H1 (cell line): ENCODE data around the gene PRR30. TPM values are rescaled to one million over a fixed set of nuclear protein-coding genes. Genes with fewer than 3 reads are reported as not detected.

Source experiments
- CTCF ChIA-PET: fragments of 300-600 bp; sonication (Branson Sonifier 250); formaldehyde crosslinking; loops from one replicate; lab custom pipeline; 2021; ENCODE audit not compliant: partially characterized antibody; lab: Charles Lee
- POLR2A ChIA-PET: fragments of 300-600 bp; sonication (Branson Sonifier 250); formaldehyde crosslinking; loops from one replicate; lab custom pipeline; 2021; ENCODE audit warnings: inconsistent platforms; ENCODE audit not compliant: partially characterized antibody; lab: Charles Lee
- DNase-seq, 2 experiments: peaks; one replicate each; pipeline versions ENCODE4 v3.0.0 to v3.0.0-alpha.2; 2010 to 2022; ENCODE audit warnings: low spot score in 2 of 2, low read depth in 1 of 2, mixed read lengths in 1 of 2
- FAIRE-seq: peaks from 2 replicates; lab custom pipeline; 2011; peaks lifted over from hg19 to GRCh38; lab: Jason Lieb, UNC
- H2AFZ ChIP-seq: 2 replicates; pipeline ENCODE4 v1.8.1; 2012; ENCODE audit warnings: low read length, inconsistent platforms
- H2AK5ac ChIP-seq: 2 replicates; pipeline ENCODE4 v1.6.1; 2013; ENCODE audit warnings: low read depth, low read length
- H2BK120ac ChIP-seq: replicated peaks from 2 replicates; pipeline ENCODE3; 2013; ENCODE audit warnings: low read depth, low read length, inconsistent platforms
- H2BK12ac ChIP-seq: 2 replicates; pipeline ENCODE4 v1.6.1; 2013; ENCODE audit warnings: low read depth, low read length
- H2BK15ac ChIP-seq: 2 replicates; pipeline ENCODE4 v1.6.1; 2013; ENCODE audit warnings: low read length
- H2BK20ac ChIP-seq: 2 replicates; pipeline ENCODE4 v1.6.1; 2013; ENCODE audit warnings: low read length
- H2BK5ac ChIP-seq: 2 replicates; pipeline ENCODE4 v1.6.1; 2013; ENCODE audit warnings: low read depth, low read length
- H3K14ac ChIP-seq: 2 replicates; pipeline ENCODE4 v1.6.1; 2013; ENCODE audit warnings: inconsistent platforms; ENCODE audit not compliant: insufficient read length
- H3K18ac ChIP-seq: 2 replicates; pipeline ENCODE4 v1.6.1; 2013; ENCODE audit warnings: low read length; ENCODE audit errors: extremely low read depth
- H3K23ac ChIP-seq: 2 replicates; pipeline ENCODE4 v1.6.1; 2013; ENCODE audit warnings: inconsistent platforms; ENCODE audit not compliant: insufficient read length
- H3K23me2 ChIP-seq: 2 replicates; pipeline ENCODE4 v1.6.1; 2013; ENCODE audit warnings: low read depth, low read length
- H3K27ac ChIP-seq: 2 replicates; pipeline ENCODE4 v1.6.1; 2011; ENCODE audit warnings: low read depth, low read length, inconsistent platforms
- H3K27me3 ChIP-seq, 4 experiments: replicated peaks in 1 of 4; 1 replicate in 1 of 4; 2 replicates in 3 of 4; pipeline versions ENCODE4 v1.6.1 to v1.8.1; 2011 to 2013; ENCODE audit warnings: low read length in 3 of 4, mild to moderate bottlenecking in 3 of 4, inconsistent platforms in 2 of 4, mixed read lengths in 2 of 4, moderate library complexity in 1 of 4; ENCODE audit not compliant: control insufficient read depth in 3 of 4, insufficient read depth in 3 of 4; ENCODE audit errors: extremely low read depth in 1 of 4
- H3K36me3 ChIP-seq, 4 experiments: 2 replicates each; pipeline versions ENCODE4 v1.6.1 to v1.8.1; 2011 to 2013; ENCODE audit warnings: mild to moderate bottlenecking in 4 of 4, low read length in 3 of 4, moderate library complexity in 2 of 4, control low read depth in 1 of 4, inconsistent platforms in 1 of 4; ENCODE audit not compliant: insufficient read depth in 4 of 4, control insufficient read depth in 2 of 4
- H3K4ac ChIP-seq: replicated peaks from 2 replicates; pipeline ENCODE3; 2013; ENCODE audit warnings: low read length, low read depth, mixed read lengths, inconsistent platforms; ENCODE audit not compliant: insufficient read length
- H3K4me1 ChIP-seq, 4 experiments: replicated peaks in 1 of 4; 1 replicate in 1 of 4; 2 replicates in 3 of 4; pipeline versions ENCODE4 v1.6.1 to v1.8.1; 2011 to 2013; ENCODE audit warnings: low read length in 3 of 4, inconsistent platforms in 2 of 4, mixed read lengths in 1 of 4; ENCODE audit not compliant: insufficient read depth in 4 of 4, control insufficient read depth in 3 of 4
- H3K4me2 ChIP-seq, 2 experiments: 2 replicates each; pipeline versions ENCODE4 v1.6.1 to v1.8.1; 2011 to 2013; ENCODE audit warnings: low read depth in 2 of 2, low read length in 2 of 2, control low read depth in 1 of 2, inconsistent platforms in 1 of 2, mild to moderate bottlenecking in 1 of 2; ENCODE audit not compliant: insufficient read depth in 1 of 2
- H3K4me3 ChIP-seq, 4 experiments: fragments of 200-600, 300-600 bp in 1 of 4; sonication (generic), shearing (Covaris generic), sonication (Bioruptor Twin) in 1 of 4; 2 replicates each; pipeline versions ENCODE4 v1.5.1 to v1.8.1; 2011 to 2016; ENCODE audit warnings: low read length in 4 of 4, low read depth in 3 of 4, control low read depth in 2 of 4, inconsistent platforms in 2 of 4, mild to moderate bottlenecking in 2 of 4, mixed read lengths in 1 of 4, moderate library complexity in 1 of 4; ENCODE audit not compliant: insufficient read depth in 2 of 4; ENCODE audit errors: extremely low read depth in 1 of 4
- H3K56ac ChIP-seq: replicated peaks from 2 replicates; pipeline ENCODE3; 2013; ENCODE audit warnings: low read depth, mild to moderate bottlenecking, mixed read lengths, low read length, inconsistent platforms; ENCODE audit not compliant: insufficient read length
- H3K79me1 ChIP-seq: 2 replicates; pipeline ENCODE4 v1.6.1; 2013; ENCODE audit warnings: low read depth, low read length, control low read depth
- H3K79me2 ChIP-seq, 2 experiments: 2 replicates each; pipeline versions ENCODE4 v1.6.1 to v1.8.1; 2012 to 2013; ENCODE audit warnings: low read length in 2 of 2, mild to moderate bottlenecking in 2 of 2, inconsistent platforms in 1 of 2; ENCODE audit not compliant: insufficient read depth in 2 of 2, control insufficient read depth in 1 of 2
- H3K9ac ChIP-seq, 4 experiments: replicated peaks in 1 of 4; 1 replicate in 1 of 4; 2 replicates in 3 of 4; pipeline versions ENCODE4 v1.6.1 to v1.8.1; 2011 to 2013; ENCODE audit warnings: low read depth in 3 of 4, low read length in 3 of 4, control low read depth in 2 of 4, mild to moderate bottlenecking in 2 of 4, moderate library complexity in 2 of 4, inconsistent platforms in 1 of 4; ENCODE audit errors: extremely low read depth in 1 of 4
- H3K9me3 ChIP-seq, 2 experiments: 2 replicates each; pipeline versions ENCODE4 v1.6.1 to v1.8.1; 2012 to 2013; ENCODE audit warnings: mild to moderate bottlenecking in 2 of 2, moderate library complexity in 2 of 2, control low read depth in 1 of 2, inconsistent platforms in 1 of 2, low read depth in 1 of 2, low read length in 1 of 2, mixed read lengths in 1 of 2; ENCODE audit not compliant: insufficient read depth in 2 of 2
- H4K20me1 ChIP-seq, 2 experiments: replicated peaks in 1 of 2; 2 replicates each; pipeline versions ENCODE3 to v1.8.1; 2011 to 2013; ENCODE audit warnings: inconsistent platforms in 2 of 2, low read length in 2 of 2, mild to moderate bottlenecking in 1 of 2; ENCODE audit not compliant: insufficient read depth in 2 of 2, control insufficient read depth in 1 of 2
- H4K5ac ChIP-seq: 2 replicates; pipeline ENCODE4 v1.6.1; 2013; ENCODE audit warnings: low read length, low read depth, mixed read lengths, inconsistent platforms; ENCODE audit not compliant: insufficient read length
- H4K8ac ChIP-seq: 2 replicates; pipeline ENCODE4 v1.8.0; 2013; ENCODE audit warnings: mild to moderate bottlenecking, moderate library complexity, low read length, inconsistent platforms; ENCODE audit not compliant: insufficient read depth; ENCODE audit errors: extremely low read depth
- H4K91ac ChIP-seq: replicated peaks from 2 replicates; pipeline ENCODE3; 2013; ENCODE audit warnings: low read length, mixed read lengths, inconsistent platforms; ENCODE audit not compliant: insufficient read length
- SIN3A ChIP-seq, 2 experiments: IDR thresholded peaks in 1 of 2; conservative IDR thresholded peaks in 1 of 2; 2 replicates each; pipeline ENCODE4 v1.6.1; 2011 to 2012; ENCODE audit warnings: low read length in 2 of 2, improper control_type of control experiment in 1 of 2, low read depth in 1 of 2, mild to moderate bottlenecking in 1 of 2
- ZNF274 ChIP-seq: IDR thresholded peaks from 2 replicates; pipeline ENCODE4 v1.7.0; 2012; ENCODE audit warnings: low read length, borderline replicate concordance; ENCODE audit errors: extremely low read depth
- WGBS, 2 experiments: shearing (Covaris generic) in 1 of 2; methylation state at CpG; one replicate each; pipeline versions ENCODE4 v1.1.6 to v1.1.7; 2013 to 2015; ENCODE audit warnings: low lambda C conversion rate in 2 of 2, mixed read lengths in 2 of 2, inconsistent platforms in 1 of 2, low coverage in 1 of 2, missing lambda C conversion rate in 1 of 2; ENCODE audit not compliant: insufficient replicate concordance in 2 of 2, insufficient coverage in 1 of 2, insufficient read length in 1 of 2; ENCODE audit errors: extremely low coverage in 1 of 2, missing lambda C conversion rate in 1 of 2; 5-methylcytosine and 5-hydroxymethylcytosine counted together
- polyA plus RNA-seq, 7 experiments: library from polyadenylated mRNA; depleted of rRNA in 3 of 7; stranded (reverse) in 5 of 7; unstranded in 2 of 7; fragments of >200 nt in 5 of 7; fragments of 200-250 nt in 2 of 7; gene quantifications; 1 replicate in 5 of 7; 2 replicates in 1 of 7; 4 replicates in 1 of 7; pipeline versions ENCODE4 v1.2.1 to v1.2.3, GENCODE V29; 2011 to 2013; ENCODE audit warnings: missing spikeins in 2 of 7, mixed read lengths in 2 of 7
- total RNA-seq: library from RNA; stranded (reverse); fragmentation: NEBNext Ultra II Directional; extraction: Animal tissue kit (Norgen Biotek cat#: 25700); gene quantifications from 2 replicates; pipeline ENCODE4 v1.2.1, GENCODE V29; 2021

The PRR30 gene
- total and polyA plus RNA-seq, 2 of the 8 experiments (the other 6 are each of a cell fraction or from before 2014, with no cell fraction given) = not detected

DNA sequence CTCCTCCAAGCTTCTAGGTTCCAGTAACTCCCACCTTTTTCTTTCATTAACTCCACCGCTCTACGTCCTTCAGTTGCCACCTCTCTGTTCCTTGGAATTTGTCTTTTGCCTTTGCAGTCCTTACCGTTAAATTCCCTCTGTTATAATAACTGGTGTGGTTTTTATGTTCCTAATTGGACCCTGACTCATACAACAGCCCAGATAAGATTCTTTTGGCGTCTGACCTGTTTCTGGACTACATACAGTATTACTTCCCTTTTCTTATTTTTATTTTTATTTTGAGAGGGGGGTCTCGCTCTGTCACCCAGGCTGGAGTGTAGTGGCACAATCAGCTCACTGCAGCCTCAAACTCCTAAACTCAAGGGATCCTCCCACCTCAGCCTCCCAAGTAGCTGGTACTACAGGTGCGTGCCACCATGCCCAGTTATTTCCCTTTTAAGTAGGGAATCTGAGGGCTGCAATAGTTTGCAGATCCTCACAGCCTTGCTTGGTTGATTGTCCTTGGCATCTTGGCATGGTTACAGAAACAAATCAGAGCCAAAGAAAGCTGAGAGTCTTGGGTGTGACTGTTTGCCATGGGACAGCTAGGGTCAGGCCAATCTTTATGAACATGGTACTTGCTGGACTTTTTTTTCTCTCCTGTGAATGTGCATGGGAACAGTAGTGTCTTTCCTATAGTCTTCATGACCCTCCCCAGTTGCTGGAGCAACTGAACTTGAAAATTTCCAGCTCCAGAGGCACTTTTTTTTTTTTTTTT, 31.5 kb upstream of the PRR30 start:
- Histone ChIP-seq H3K23ac (no peak overlapping the region), H3K56ac (no peak overlapping the region), H3K79me1 (no peaks in the 10 kb centered on the region; the same call in 1 of the 2 replicates), H2BK20ac (no peak overlapping the region), H2BK15ac (no peak overlapping the region), H2AK5ac (no peak overlapping the region), H3K4me1 (no peaks in the 10 kb centered on the region; a peak in 2 of 7 replicates), H2BK120ac (no peak overlapping the region), H4K20me1 (no peaks in the 10 kb centered on the region), H3K9ac (no peak overlapping the region), H3K36me3 (no peaks in the 10 kb centered on the region), H3K4me2 (peak overlapping the region in 1 of 2 experiments; percentile 37; a peak in 1 of 4 replicates), H2AFZ (peak overlapping the region; percentile 17; the same call in 1 of the 2 replicates), H3K27ac (no peak overlapping the region), H3K23me2 (no peaks in the 10 kb centered on the region; the same call in 1 of the 2 replicates), H2BK12ac (no peak overlapping the region), H3K18ac (no peak overlapping the region), H3K4ac (no peak overlapping the region), H3K14ac (no peak overlapping the region), H4K8ac (no peak overlapping the region), H2BK5ac (no peak overlapping the region), H3K27me3 (no peaks in the 10 kb centered on the region; a peak in 4 of 7 replicates), H3K79me2 (no peaks in the 10 kb centered on the region), H4K5ac (no peak overlapping the region), H4K91ac (no peak overlapping the region), H3K4me3 (no peak overlapping the region; a peak in 1 of 8 replicates), H3K9me3 (no peaks in the 10 kb centered on the region)
- ChIA-PET POLR2A (interaction anchor here (0.6 to 1.7 kb wide), 3 partner anchors 41 to 85 kb away, joined by 3 to 6 read pairs (median 3); partner anchors contain the start of genes ATRAID and SLC5A6), CTCF (interaction anchor here (0.6 to 3.7 kb wide), 26 partner anchors 11 to 400 kb away, joined by 3 to 36 read pairs (median 6); partner anchors contain the start of genes PREB, PRR30 and TCF23)
- 90% methylated on average over 6 of the region's 6 CpGs; no CpG with 5 or more reads in 1 of the 2 experiments for WGBS, 2 experiments
- no peak for TF ChIP-seq SIN3A (conservative IDR thresholded peaks at IDR 0.05 in 1 of 2, IDR thresholded peaks at IDR 0.05 in 1 of 2; ENCODE audit: low read depth in 1 of 2, low read length in 2 of 2)
- no peak for TF ChIP-seq ZNF274
- DNase-seq = no peak
- no peak for FAIRE-seq
